ENCODE results near the gene GALNT6. TPM values are rescaled to one million over a fixed set of nuclear protein-coding genes. Genes with fewer than 3 reads are reported as not detected.

The GALNT6 gene
- total RNA-seq, 4 donors from 2014 or later, result 2.1 to 3.5 (median 2.4) TPM

DNA sequence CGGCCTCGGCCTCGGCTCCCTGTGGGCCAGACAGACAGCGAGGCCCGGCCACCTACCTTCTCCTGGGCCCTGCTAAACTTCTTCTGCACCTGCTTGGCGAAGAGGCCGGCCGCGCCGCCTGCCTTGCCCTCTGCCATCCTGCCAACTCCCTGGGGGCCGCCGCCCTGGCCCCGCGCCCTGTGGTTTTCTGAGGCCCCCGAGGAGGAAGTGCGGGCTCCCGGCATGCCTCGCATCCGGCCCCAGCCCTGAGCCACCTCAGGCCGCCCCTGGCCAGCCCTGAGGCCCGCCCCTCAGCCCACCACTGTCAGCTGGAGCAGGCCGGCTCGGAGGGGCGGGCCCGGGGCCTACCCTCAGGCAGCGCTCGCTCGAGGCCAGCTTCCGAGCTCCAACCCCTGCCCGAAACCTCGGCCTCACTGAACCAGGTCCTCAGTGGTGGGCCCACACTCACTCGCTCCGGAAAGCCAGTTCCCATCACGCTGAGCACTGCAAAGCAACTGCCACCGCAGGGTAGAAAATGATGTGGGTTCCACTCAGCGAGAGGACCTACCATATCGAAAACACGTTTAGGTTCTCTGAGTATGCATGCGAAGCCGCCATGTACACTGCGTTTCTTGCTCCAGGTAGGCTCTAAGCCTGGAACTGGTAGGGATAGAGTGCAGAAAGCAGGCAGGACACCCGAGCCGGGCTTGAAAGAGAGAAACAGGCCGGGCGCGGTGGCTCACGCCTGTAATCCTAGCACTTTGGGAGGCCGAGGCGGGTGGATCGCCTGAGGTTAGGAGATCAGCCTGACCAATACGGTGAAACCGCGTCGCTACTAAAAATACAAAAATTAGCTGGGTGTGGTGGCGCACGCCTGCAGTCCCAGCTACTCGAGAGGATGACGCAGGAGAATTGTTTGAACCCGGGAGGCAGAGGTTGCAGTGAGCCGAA is 67.0 kb downstream of the GALNT6 start, which contains the start of gene BIN2:
Gene BIN2, minus strand, starts transcription at position 209 of the 930 bp plus-strand sequence. Its CDS starts 72 bp downstream, at position 137.
- ATAC-seq, result peak; percentile 40
- no peaks in the 10 kb centered on the region for H3K36me3 ChIP-seq
- H3K9me3 ChIP-seq, result no peaks in the 10 kb centered on the region
- peak within 1 kb of the TSS in 2 of 4 donors; percentile 31 to 66 for H3K27ac ChIP-seq
- peak within 1 kb of the TSS in 1 of 2 donors; percentile 41 for H3K4me3 ChIP-seq
- TF ChIP-seq EP300 (IDR thresholded peaks at IDR 0.05), result no peak
- TF ChIP-seq, protein P1, sequence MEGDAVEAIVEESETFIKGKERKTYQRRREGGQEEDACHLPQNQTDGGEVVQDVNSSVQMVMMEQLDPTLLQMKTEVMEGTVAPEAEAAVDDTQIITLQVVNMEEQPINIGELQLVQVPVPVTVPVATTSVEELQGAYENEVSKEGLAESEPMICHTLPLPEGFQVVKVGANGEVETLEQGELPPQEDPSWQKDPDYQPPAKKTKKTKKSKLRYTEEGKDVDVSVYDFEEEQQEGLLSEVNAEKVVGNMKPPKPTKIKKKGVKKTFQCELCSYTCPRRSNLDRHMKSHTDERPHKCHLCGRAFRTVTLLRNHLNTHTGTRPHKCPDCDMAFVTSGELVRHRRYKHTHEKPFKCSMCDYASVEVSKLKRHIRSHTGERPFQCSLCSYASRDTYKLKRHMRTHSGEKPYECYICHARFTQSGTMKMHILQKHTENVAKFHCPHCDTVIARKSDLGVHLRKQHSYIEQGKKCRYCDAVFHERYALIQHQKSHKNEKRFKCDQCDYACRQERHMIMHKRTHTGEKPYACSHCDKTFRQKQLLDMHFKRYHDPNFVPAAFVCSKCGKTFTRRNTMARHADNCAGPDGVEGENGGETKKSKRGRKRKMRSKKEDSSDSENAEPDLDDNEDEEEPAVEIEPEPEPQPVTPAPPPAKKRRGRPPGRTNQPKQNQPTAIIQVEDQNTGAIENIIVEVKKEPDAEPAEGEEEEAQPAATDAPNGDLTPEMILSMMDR (IDR thresholded peaks at IDR 0.05), result no peak
- TF ChIP-seq POLR2A (IDR thresholded peaks at IDR 0.05), result no peak
- TF ChIP-seq POLR2AphosphoS5 (IDR thresholded peaks at IDR 0.05), result no peak
- H3K4me1 ChIP-seq, result no peaks in the 10 kb centered on the region
- H3K27me3 ChIP-seq, result peaks cover 8% of the 10 kb centered on the region
- 97 to 100% methylated on average over 2 to 14 of the region's 60 CpGs for WGBS, 2 donors (ENCODE audit: low coverage in 1 of 2)

DNA sequence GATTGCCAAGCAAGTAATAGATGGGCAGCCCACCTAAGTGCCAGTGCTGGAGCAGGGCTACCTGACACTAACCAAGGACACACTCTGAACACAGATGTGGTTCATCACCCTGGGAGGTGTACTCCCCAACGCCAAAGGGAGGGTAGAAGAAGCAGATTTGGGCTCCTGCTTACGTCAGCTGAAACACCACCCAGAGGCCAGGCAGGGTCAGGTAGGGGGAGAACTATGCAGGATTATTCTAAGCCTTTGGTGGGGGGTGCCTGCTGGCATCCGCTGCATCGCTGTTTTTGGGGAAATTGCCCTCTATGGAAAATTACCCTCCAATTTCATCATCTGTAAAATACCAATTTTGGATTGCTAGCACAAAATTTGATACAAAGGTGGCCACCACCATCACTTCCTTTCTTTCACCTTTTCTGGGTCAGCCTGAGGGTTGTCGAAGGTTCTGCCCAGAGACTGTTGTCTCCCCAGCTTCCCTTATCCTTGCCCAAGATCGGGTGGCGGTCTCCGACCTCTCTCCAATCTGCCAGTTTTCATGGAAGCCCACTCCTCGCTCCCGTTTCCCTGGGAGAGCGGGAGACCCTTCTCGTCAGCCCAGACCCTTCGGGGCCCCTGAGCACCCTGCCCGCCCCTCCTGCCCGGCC is 67.8 kb downstream of the GALNT6 start:
- H3K4me1 ChIP-seq, result no peaks in the 10 kb centered on the region
- H3K9me3 ChIP-seq, result no peaks in the 10 kb centered on the region
- H3K27me3 ChIP-seq, result peaks cover 8% of the 10 kb centered on the region
- no peak for TF ChIP-seq POLR2AphosphoS5 (IDR thresholded peaks at IDR 0.05)
- TF ChIP-seq, protein P1 (IDR thresholded peaks at IDR 0.05), result no peak
- TF ChIP-seq EP300 (IDR thresholded peaks at IDR 0.05), result no peak
- TF ChIP-seq POLR2A (IDR thresholded peaks at IDR 0.05), result no peak
- H3K27ac ChIP-seq, result peak overlapping the region in 2 of 4 donors; percentile 31 to 66
- peak overlapping the region in 1 of 2 donors; percentile 41 for H3K4me3 ChIP-seq
- WGBS, 2 donors (ENCODE audit: low coverage in 1 of 2), result 80 to 83% methylated on average over 5 of the region's 15 CpGs
- H3K36me3 ChIP-seq, result no peaks in the 10 kb centered on the region
- peak; percentile 10 for ATAC-seq

DNA sequence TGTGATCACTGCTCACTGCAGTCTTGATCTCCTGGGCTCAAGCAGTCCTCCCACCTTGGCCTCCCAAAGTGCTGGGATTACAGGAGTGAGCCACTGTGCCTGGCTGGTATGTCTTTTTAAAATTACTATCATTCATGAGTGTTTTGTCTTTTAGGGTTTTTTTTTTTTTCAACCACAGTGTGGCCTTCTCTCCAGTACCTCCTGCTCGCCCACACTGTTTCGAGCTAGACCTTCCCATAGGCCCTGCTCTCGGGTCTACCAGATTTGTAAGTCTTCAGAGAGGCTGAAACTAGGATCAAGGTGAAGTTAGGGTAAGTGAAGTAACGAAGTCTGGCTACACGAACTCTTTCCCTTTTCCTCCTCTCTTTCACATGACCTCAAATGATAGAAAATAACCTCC is 68.8 kb downstream of the GALNT6 start:
- no peaks in the 10 kb centered on the region for H3K4me1 ChIP-seq
- no peak overlapping the region for H3K27ac ChIP-seq
- peaks cover 8% of the 10 kb centered on the region for H3K27me3 ChIP-seq
- ATAC-seq, result no peak
- no peak overlapping the region for H3K4me3 ChIP-seq
- TF ChIP-seq POLR2A (IDR thresholded peaks at IDR 0.05) (no peak), POLR2AphosphoS5 (IDR thresholded peaks at IDR 0.05) (no peak), EP300 (IDR thresholded peaks at IDR 0.05) (no peak)
- TF ChIP-seq, protein P1 (IDR thresholded peaks at IDR 0.05), result no peak
- WGBS, 2 donors (ENCODE audit: low coverage in 1 of 2), result 82 to 92% methylated on average over 4 to 5 of the region's 5 CpGs
- H3K36me3 ChIP-seq, result no peaks in the 10 kb centered on the region
- no peaks in the 10 kb centered on the region for H3K9me3 ChIP-seq

DNA sequence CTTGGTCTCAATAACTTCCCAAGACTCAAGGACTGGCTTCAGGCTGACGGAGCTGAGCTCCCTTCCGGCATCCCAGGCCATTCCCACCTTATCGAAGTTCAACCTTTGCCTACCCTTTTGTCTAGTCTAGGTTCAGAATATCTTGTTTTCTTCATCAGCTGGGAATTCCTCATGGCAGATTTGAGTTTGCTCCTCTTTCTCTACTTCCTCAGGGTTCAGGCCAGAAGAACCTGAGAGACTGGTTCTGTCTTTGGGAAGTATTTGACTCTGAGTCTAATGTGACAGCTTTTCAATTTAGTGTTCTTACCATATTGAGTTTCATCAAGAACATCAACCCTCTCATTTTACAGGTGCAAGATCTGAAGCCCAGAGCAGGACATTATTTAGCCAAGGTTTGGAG is 69.3 kb downstream of the GALNT6 start:
- no peak for ATAC-seq
- no peak for TF ChIP-seq EP300 (IDR thresholded peaks at IDR 0.05)
- Histone ChIP-seq H3K9me3 (no peaks in the 10 kb centered on the region), H3K27ac (no peak overlapping the region), H3K27me3 (peaks cover 8% of the 10 kb centered on the region), H3K4me3 (no peak overlapping the region), H3K36me3 (no peaks in the 10 kb centered on the region), H3K4me1 (no peaks in the 10 kb centered on the region)
- WGBS, 2 donors (ENCODE audit: low coverage in 1 of 2), result 85 to 100% methylated on average over 2 to 3 of the region's 3 CpGs

DNA sequence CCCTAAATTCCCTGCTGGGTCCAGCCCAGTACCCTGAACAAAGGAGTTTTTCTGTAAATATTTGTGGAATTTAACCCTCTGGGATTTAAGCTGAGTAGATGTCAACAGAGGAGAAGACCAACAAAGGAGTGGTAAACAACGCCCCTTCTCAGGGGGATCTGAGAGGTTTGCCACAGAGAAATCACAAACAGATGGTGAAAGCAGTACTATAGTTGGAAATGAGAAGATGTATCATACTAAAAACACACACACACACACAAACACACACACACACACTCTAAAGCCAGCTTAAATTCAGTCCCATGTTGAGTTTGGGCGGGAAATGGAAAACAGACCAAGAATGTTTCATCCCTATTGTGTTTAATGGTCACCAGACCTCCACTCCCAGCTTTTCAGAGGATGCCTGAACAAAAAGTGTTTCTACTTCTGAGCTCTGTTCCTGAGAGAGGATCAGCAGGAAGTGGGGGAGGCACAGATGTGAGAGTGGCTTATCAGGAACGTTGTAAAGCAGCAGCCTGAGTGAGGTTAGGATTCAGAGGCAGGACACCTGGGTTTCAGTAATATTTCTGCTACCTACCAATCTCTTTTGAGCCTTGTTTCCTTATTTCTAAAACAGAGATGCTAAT is 70.4 kb downstream of the GALNT6 start:
- TF ChIP-seq, protein P1 (IDR thresholded peaks at IDR 0.05), result no peak
- TF ChIP-seq EP300 (IDR thresholded peaks at IDR 0.05) (no peak), POLR2A (IDR thresholded peaks at IDR 0.05) (no peak), POLR2AphosphoS5 (IDR thresholded peaks at IDR 0.05) (no peak)
- Histone ChIP-seq H3K27ac (no peak overlapping the region), H3K4me1 (no peaks in the 10 kb centered on the region), H3K9me3 (no peaks in the 10 kb centered on the region), H3K36me3 (no peaks in the 10 kb centered on the region), H3K27me3 (peaks cover 8% of the 10 kb centered on the region), H3K4me3 (no peak overlapping the region)
- WGBS, 2 donors (ENCODE audit: low coverage in 1 of 2), result 35 to 50% methylated on average over 2 to 3 of the region's 3 CpGs
- no peak for ATAC-seq
